Keratinocyte (primary cell): ENCODE results near the gene CD2AP.

Source experiments
- EZH2 ChIP-seq: IDR thresholded peaks from one replicate; pipeline ENCODE4 v1.6.1; 2012; ENCODE audit warnings: inconsistent platforms, mild to moderate bottlenecking, low read length, moderate library complexity
- TF ChIP-seq, protein P1 (sequence below), 3 experiments: IDR thresholded peaks in 1 of 3; conservative IDR thresholded peaks in 1 of 3; optimal IDR thresholded peaks in 1 of 3; 2 replicates in 2 of 3; 3 replicates in 1 of 3; pipeline versions ENCODE3 to v1.5.1; 2011; ENCODE audit warnings: low read length in 3 of 3, mild to moderate bottlenecking in 3 of 3, moderate library complexity in 2 of 3, control low read depth in 1 of 3, inconsistent platforms in 1 of 3; ENCODE audit not compliant: insufficient read depth in 2 of 3; ENCODE audit errors: extremely low read depth in 1 of 3

DNA sequence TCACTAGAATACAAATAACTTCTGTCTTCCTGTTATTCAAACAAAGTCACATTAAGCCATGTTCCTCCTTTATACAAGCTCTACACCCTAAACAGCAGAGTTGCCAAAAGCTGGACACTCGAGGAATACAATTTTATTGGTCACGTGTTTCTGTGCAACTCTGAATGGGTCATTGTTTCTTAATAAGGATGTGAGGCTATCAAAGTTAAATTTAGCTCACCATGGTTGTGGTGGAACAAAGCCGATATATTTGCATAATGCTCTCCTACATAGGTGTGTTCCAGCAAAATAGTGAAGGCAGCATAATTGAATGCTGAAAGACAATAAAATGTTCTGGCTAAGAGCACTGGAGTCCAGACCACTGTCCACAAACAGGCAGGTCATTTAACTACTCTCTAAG is 36.9 kb upstream of the CD2AP start:
- TF ChIP-seq, protein P1, sequence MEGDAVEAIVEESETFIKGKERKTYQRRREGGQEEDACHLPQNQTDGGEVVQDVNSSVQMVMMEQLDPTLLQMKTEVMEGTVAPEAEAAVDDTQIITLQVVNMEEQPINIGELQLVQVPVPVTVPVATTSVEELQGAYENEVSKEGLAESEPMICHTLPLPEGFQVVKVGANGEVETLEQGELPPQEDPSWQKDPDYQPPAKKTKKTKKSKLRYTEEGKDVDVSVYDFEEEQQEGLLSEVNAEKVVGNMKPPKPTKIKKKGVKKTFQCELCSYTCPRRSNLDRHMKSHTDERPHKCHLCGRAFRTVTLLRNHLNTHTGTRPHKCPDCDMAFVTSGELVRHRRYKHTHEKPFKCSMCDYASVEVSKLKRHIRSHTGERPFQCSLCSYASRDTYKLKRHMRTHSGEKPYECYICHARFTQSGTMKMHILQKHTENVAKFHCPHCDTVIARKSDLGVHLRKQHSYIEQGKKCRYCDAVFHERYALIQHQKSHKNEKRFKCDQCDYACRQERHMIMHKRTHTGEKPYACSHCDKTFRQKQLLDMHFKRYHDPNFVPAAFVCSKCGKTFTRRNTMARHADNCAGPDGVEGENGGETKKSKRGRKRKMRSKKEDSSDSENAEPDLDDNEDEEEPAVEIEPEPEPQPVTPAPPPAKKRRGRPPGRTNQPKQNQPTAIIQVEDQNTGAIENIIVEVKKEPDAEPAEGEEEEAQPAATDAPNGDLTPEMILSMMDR (optimal IDR thresholded peaks at IDR 0.05 in 1 of 3, IDR thresholded peaks at IDR 0.05 in 1 of 3, conservative IDR thresholded peaks at IDR 0.05 in 1 of 3; ENCODE audit: extremely low read depth in 1 of 3, insufficient read depth in 2 of 3, low read length in 3 of 3) = no peak
- no peak for TF ChIP-seq EZH2
